Mesodermal cell (in vitro differentiated cells): ENCODE results near the gene CCNJL.
A peak's percentile ranks its signal among the peaks of the same experiment; 100 is the strongest.

ENCODE experiments used
- H3K27ac ChIP-seq: 2 replicates; pipeline ENCODE4 v1.7.0; 2013; ENCODE audit warnings: mild to moderate bottlenecking, low read depth, low read length, moderate library complexity; ENCODE audit not compliant: severe bottlenecking
- H3K36me3 ChIP-seq: 2 replicates; pipeline ENCODE4 v1.7.1; 2013; ENCODE audit warnings: mild to moderate bottlenecking, low read length, moderate library complexity; ENCODE audit not compliant: control insufficient read depth, insufficient read depth
- H3K4me1 ChIP-seq: one replicate; pipeline ENCODE4 v1.7.1; 2013; ENCODE audit warnings: mild to moderate bottlenecking, low read length; ENCODE audit not compliant: insufficient read depth, control insufficient read depth, poor library complexity, severe bottlenecking
- H3K4me3 ChIP-seq: 2 replicates; pipeline ENCODE4 v1.7.0; 2013; ENCODE audit warnings: low read length, control low read depth, mild to moderate bottlenecking; ENCODE audit not compliant: insufficient read depth, poor library complexity, severe bottlenecking; ENCODE audit errors: extremely low read depth
- H3K9me3 ChIP-seq: 2 replicates; pipeline ENCODE4 v1.7.1; 2013; ENCODE audit warnings: mild to moderate bottlenecking, low read length, moderate library complexity; ENCODE audit not compliant: control insufficient read depth
- WGBS, 2 experiments: methylation state at CpG; one replicate each; pipeline ENCODE4 v1.1.5; 2013; ENCODE audit warnings: missing lambda C conversion rate in 2 of 2; ENCODE audit not compliant: insufficient coverage in 2 of 2; 5-methylcytosine and 5-hydroxymethylcytosine counted together

The CCNJL gene

DNA sequence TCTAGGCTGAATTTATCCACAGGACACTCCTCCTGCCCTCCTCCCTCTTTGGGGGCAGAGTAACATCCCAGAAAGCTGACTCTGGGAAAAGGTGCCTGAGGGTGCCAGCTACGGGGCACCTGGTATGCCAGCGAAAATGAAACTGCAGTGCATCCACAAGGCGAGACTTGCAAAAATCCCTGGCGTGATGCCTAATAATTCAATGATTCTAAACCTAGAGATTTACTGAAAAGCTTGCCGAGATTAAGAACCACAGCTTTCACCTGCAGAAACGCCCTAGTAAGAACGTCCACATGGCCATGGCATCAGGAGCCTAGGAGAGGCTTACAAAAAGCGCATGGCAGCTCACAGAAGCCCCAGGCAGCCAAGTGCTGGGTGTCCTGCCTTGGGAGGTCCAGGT lies 20.9 kb downstream of the CCNJL start:
- WGBS, 2 experiments = 93 to 95% methylated on average over 7 to 8 of the region's 8 CpGs
- Histone ChIP-seq H3K9me3 (no peaks in the 10 kb centered on the region), H3K36me3 (peaks cover 11% of the 10 kb centered on the region)

DNA sequence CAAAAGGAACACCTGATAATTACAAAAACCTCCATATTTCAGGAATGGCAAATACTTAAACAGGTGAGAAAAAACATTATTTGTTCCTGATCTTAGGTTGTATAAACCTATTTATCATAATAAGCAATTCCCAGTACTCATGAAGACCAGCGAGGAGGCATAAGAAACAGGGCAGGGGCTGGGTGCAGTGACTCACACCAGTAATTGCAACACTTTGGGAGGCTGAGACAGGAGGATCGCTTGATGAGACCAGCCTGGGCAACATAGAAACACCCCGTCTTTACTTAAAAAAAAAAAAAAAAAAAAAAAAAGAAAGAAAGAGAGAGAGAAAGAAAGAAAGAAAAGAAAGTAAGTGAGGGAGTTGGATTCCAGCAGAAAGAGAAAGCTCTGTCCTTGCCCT lies 21.6 kb downstream of the CCNJL start:
- H3K4me3 ChIP-seq = no peak overlapping the region
- no peaks in the 10 kb centered on the region for H3K9me3 ChIP-seq
- peaks cover 33% of the 10 kb centered on the region for H3K4me1 ChIP-seq
- H3K36me3 ChIP-seq = peaks cover 12% of the 10 kb centered on the region
- H3K27ac ChIP-seq = no peak overlapping the region
- 80% methylated on average over 1 of the region's 3 CpGs; no CpG with 5 or more reads in 1 of the 2 experiments for WGBS, 2 experiments

More for the DNA sequence above, 20.9 kb downstream of the CCNJL start:
- no peak overlapping the region for H3K4me3 ChIP-seq
- H3K4me1 ChIP-seq = peaks cover 33% of the 10 kb centered on the region
- no peak overlapping the region for H3K27ac ChIP-seq

DNA sequence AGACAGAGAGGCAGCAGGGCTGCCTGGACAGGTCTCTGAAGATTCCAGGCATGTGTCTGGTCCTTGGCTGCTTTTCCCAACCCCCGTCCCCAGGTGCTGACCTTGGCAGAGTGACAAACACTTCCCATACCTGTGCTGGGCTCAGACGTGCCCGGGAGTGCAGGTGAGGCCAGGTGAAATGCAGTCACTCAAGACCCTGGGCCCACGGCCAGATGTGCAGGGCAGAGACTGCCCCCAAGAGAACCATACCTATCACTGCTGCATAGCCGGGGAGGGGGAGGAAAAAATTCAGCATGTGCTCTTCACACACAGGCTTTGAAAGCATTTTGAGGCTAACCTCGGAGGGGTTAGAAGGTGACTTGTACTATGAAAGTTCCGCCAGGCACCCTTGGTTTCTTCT lies 22.6 kb downstream of the CCNJL start:
- WGBS, 2 experiments = 63 to 69% methylated on average over 6 of the region's 7 CpGs
- H3K27ac ChIP-seq = no peak overlapping the region

DNA sequence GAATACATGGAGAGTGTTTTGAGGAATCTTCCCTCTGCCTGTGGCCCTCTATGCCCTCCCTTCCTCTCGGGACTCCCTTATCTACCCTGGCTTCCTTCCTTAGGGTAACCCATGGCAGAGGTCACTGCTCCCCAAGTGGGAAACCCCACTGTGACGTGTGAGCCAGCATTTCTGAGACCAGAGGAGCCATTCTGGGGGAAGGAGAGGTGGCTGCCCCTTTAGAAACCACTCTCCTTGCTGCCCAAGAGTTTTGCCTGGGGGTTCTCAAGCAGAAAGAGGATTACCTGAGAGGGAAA lies 23.1 kb downstream of the CCNJL start:
- H3K36me3 ChIP-seq = peaks cover 21% of the 10 kb centered on the region
- H3K4me1 ChIP-seq = peaks cover 30% of the 10 kb centered on the region
- WGBS, 2 experiments = 40% methylated on average over 1 of the region's 2 CpGs; no CpG with 5 or more reads in 1 of the 2 experiments
- H3K4me3 ChIP-seq = no peak overlapping the region
- H3K27ac ChIP-seq = no peak overlapping the region
- no peaks in the 10 kb centered on the region for H3K9me3 ChIP-seq

More for the DNA sequence above, 22.6 kb downstream of the CCNJL start:
- Histone ChIP-seq H3K4me3 (no peak overlapping the region), H3K4me1 (peaks cover 33% of the 10 kb centered on the region), H3K36me3 (peaks cover 16% of the 10 kb centered on the region), H3K9me3 (no peaks in the 10 kb centered on the region)

DNA sequence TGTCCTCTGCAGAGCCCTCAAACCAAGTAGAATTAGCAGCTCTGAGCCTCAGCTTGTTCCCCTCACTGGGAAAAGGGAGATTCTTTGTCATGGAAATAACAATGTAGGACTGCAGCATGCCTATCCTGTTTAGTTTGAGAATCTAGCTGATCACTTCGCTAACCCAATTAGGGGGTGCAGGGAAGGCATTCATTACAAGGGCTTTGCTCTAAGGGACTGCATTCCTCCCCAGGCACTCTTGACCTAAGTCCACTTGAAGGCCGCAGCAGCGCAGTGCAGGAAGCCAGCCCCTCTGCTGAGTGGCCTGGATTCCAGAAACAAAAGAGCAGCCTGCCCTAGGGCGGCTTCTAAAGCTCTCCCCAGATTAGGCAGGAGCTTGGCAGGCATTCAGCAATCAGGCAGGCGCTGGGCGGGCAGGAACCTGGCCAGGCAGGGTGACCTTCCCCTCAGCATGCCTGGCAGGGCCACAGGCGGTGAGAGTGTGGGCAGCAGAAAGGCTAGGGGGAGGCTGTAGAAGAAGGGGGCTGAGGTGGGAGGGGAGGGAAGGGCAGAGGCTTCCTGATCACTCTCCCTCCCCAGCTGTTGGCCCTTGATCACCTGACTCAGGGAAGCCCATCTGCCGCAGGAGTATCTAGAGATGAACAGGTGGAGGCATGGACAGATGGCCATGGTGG lies 24.8 kb downstream of the CCNJL start:
- Histone ChIP-seq H3K9me3 (no peaks in the 10 kb centered on the region), H3K4me1 (peaks cover 23% of the 10 kb centered on the region), H3K4me3 (no peak overlapping the region), H3K27ac (peak overlapping the region; percentile 36), H3K36me3 (peaks cover 19% of the 10 kb centered on the region)
- WGBS, 2 experiments = 14 to 17% methylated on average over 6 of the region's 8 CpGs

DNA sequence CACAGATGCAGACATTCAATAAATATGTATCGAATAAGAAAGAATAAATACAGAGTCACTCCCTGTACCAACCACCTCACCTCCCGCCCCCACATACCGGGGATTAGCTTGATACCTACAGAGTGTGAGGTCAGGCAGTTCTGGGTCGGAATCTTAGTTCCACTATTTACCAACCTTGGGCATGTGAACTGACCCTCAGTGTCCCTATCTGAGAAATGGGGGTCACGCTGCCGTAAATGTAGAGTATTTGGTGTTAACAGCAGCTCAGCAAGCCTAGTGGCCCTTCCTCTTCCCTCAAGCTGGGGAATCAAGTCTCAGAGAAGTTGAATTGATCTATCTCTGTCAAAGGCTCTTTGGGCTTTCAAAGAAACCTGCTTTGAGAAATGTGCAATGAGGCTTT lies 25.4 kb downstream of the CCNJL start:
- 100% methylated on average over 2 of the region's 6 CpGs; no CpG with 5 or more reads in 1 of the 2 experiments for WGBS, 2 experiments
- H3K4me1 ChIP-seq = peaks cover 23% of the 10 kb centered on the region
- peak overlapping the region; percentile 36 for H3K27ac ChIP-seq
- peaks cover 19% of the 10 kb centered on the region for H3K36me3 ChIP-seq
- H3K4me3 ChIP-seq = no peak overlapping the region
- H3K9me3 ChIP-seq = no peaks in the 10 kb centered on the region

DNA sequence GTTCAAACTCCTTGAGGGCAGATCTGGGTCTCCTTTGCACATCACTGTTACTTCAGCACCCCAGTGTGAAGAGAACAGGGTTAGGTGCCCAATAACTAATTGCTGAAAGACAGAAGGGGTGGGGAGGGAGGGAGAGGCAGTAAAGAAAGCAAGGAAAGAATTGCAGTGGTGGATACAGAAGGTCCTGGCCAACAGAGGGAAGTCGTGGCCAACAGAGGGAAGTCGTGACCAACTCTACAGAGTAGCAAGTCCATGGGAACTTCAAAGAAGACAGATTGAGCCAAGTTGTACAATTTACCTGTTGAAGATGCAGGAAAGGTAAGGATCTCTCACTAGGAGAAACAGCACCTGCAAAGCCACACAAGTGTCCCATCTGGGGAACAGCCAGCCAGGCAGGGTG lies 27.0 kb downstream of the CCNJL start:
- Histone ChIP-seq H3K4me3 (no peak overlapping the region), H3K36me3 (peaks cover 21% of the 10 kb centered on the region), H3K9me3 (no peaks in the 10 kb centered on the region), H3K27ac (no peak overlapping the region), H3K4me1 (peaks cover 23% of the 10 kb centered on the region)
- 95 to 97% methylated on average over 2 of the region's 2 CpGs for WGBS, 2 experiments

DNA sequence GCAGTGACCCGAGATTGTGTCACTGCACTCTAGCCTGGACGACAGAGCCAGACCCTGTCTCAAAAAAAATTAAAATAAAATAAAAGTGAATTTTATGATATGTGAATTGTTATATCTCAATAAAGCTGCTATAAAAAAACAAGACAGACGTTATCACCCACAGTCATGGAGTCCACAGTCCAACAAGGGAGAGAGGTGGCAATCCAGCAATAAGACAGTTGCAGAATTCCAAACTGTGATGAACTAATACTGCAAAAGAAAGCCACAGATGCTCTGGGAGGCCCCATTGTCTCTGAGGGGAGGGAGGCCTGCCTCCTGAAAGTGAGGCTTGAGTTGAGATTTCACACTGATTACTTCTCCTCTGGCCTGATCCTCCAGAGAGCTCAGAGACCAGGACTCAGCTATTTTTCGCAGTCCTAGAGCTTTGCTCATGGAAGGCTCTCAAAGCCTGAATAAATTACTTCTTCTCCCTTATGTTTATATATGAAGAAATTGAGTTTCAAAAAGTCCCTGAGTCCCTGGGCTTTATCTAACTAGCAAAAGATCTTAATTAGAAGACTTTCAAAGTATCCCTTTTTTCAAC lies 28.0 kb downstream of the CCNJL start:
- Histone ChIP-seq H3K27ac (no peak overlapping the region), H3K4me3 (no peak overlapping the region), H3K36me3 (peaks cover 31% of the 10 kb centered on the region), H3K4me1 (peaks cover 19% of the 10 kb centered on the region), H3K9me3 (no peaks in the 10 kb centered on the region)
- WGBS, 2 experiments = 80 to 100% methylated on average over 1 of the region's 4 CpGs

DNA sequence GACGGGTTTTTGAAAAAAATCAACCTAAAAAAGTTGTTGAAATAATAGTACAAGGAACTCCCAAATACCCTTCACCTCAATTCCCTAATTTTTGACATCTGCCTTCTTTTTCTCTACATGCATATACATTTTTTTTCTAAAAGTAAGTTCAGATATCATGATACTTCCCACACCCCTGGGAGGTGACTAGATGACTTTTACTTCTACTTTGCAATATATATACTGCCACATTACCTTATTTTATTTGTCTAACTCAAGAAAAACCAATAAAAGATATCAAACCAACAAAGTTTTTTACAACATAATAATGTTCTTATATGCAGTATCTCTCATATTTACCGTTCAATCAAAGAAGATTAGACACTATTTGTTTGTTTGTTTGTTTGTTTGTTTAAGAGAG lies 31.1 kb downstream of the CCNJL start:
- Histone ChIP-seq H3K4me3 (no peak overlapping the region), H3K9me3 (no peaks in the 10 kb centered on the region), H3K36me3 (peaks cover 52% of the 10 kb centered on the region), H3K27ac (no peak overlapping the region), H3K4me1 (no peaks in the 10 kb centered on the region)
- no CpG with 5 or more reads among the region's 2 CpGs for WGBS, 2 experiments

DNA sequence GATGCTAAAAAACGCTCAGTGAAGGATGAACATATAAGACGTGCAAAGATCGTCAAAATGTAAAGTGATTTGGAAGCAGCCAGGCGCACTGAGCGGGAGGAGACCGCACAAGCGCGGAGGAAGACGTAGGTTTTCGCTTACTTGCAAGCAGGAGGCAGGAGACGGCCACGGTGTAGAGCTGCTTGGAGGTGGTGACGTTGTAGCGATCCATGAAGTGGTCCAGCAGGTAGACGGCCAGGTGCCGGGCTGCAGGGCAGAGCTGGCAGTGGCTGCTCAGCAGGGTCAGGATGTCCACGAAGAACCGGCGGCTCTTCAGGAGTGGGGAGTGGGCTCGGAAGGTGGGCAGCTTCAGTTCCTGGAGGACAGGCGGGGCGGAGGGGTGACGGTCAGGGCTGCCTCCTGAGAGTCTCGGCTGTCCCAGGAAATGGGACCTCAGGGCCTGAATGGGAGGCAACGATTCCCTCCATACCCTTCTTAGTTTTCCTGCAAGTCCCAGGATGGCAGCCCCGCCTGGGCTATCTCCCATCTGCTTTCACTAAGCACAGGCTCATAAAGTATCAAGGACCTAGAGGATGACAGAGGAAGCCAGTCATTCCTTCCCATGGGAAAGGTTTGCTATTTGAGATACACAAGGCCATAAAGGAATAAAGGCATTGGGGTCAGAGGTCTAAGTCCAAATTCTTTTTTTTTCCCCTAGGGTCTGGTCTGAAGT lies 31.8 kb downstream of the CCNJL start:
- H3K9me3 ChIP-seq = no peaks in the 10 kb centered on the region
- no peak overlapping the region for H3K27ac ChIP-seq
- WGBS, 2 experiments = 91 to 94% methylated on average over 25 to 26 of the region's 26 CpGs
- H3K4me3 ChIP-seq = no peak overlapping the region
- no peaks in the 10 kb centered on the region for H3K4me1 ChIP-seq
- H3K36me3 ChIP-seq = peaks cover 52% of the 10 kb centered on the region

DNA sequence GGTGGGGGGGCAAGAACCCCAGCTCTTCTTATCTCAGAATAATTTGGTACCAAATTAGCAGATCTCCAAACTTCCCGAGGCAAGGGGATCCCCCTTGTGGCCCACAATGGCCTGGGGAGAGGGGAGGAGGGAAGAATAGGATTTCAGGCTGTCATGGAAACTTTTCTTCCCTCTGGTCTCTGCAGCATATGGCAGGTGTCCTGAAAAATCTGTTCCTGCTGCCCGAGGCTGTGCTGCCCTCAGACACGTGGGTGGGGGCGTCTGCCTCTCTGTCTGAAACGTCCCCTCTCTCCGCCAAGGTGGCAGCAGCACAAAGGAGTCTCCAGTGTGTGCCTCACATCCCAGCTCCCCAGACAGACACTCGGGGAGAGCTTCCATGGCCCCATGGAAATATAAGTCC lies 34.0 kb downstream of the CCNJL start:
- Histone ChIP-seq H3K4me3 (no peak overlapping the region), H3K9me3 (no peaks in the 10 kb centered on the region), H3K36me3 (peaks cover 46% of the 10 kb centered on the region), H3K4me1 (no peaks in the 10 kb centered on the region), H3K27ac (no peak overlapping the region)
- 76 to 79% methylated on average over 5 to 6 of the region's 7 CpGs for WGBS, 2 experiments
